ENCODE results near the gene ALG14.

ALG14 gene

GRCh38 chr1:94962409-94963265 is 110.1 kb downstream of the ALG14 start:
- FAIRE-seq (no peak), DNase-seq (ENCODE audit: insufficient read length, low spot score) (no peak)

DNA sequence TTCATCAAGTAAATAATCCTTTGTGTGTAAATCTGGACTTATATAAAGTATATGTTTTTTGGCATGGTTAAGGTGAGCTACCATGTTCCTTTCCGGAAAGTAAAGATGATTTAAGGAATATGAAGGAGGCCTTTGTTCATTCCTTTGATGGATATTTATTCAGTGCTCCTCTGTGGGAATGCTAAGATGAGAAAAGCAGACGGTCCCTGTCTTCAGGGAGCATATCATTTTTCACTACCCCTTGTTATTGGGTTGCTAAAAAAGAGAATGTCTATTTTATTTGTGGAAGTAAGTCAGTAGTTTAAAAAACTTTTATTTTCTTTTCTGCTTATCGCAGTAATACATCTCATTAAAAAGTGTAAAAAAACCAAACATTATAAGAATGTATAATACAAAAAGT is 110.8 kb downstream of the ALG14 start:
- DNase-seq (ENCODE audit: insufficient read length, low spot score) (no peak), FAIRE-seq (no peak)
- TF ChIP-seq CTCF (IDR thresholded peaks at IDR 0.05; ENCODE audit: insufficient read depth, missing control alignments): no peak

More at GRCh38 chr1:94962409-94963265, 110.1 kb downstream of the ALG14 start:
- TF ChIP-seq CTCF (IDR thresholded peaks at IDR 0.05; ENCODE audit: insufficient read depth, missing control alignments): no peak

GRCh38 chr1:94961582-94961981 is 111.2 kb downstream of the ALG14 start:
- FAIRE-seq: no peak
- no peak for DNase-seq (ENCODE audit: insufficient read length, low spot score)
- no peak for TF ChIP-seq CTCF (IDR thresholded peaks at IDR 0.05; ENCODE audit: insufficient read depth, missing control alignments)

DNA sequence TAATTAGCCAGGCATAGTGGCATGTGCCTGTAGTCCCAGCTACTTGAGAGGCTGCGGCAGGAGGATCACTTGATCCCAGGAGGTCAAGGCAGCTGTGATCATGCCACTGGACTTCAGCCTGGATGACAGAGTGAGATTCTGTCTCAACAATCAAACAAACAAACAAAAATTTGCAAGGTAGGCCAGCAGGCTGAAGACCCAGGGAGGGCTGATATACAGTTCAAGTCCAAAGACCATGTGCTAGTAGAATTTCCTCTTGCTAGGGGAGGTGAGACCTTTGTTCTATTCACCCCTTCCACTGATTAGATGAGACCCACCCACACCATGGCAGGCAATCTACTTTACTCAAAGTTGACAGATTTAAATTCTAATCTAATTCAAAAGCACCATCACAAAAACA is 114.7 kb downstream of the ALG14 start:
- FAIRE-seq (no peak), DNase-seq (ENCODE audit: insufficient read length, low spot score) (no peak)
- no peak for TF ChIP-seq CTCF (IDR thresholded peaks at IDR 0.05; ENCODE audit: insufficient read depth, missing control alignments)

GRCh38 chr1:94955767-94956632 is 116.8 kb downstream of the ALG14 start:
- no peak for DNase-seq (ENCODE audit: insufficient read length, low spot score)
- FAIRE-seq: no peak
- no peak for TF ChIP-seq CTCF (IDR thresholded peaks at IDR 0.05; ENCODE audit: insufficient read depth, missing control alignments)

- FAIRE-seq (no peak), DNase-seq (ENCODE audit: insufficient read length, low spot score) (no peak)
- TF ChIP-seq CTCF (IDR thresholded peaks at IDR 0.05; ENCODE audit: insufficient read depth, missing control alignments): no peak
Measured at GRCh38 chr1:94954263-94955220, 118.2 kb downstream of the ALG14 start.

Data from D721Med (cell line).